SH-SY5Y (cell line): ENCODE results near the gene ZNF282.

Experiments used
- GATA2 ChIP-seq: IDR thresholded peaks from 2 replicates; pipeline ENCODE4 v1.6.1; 2011; ENCODE audit warnings: mild to moderate bottlenecking, low read depth, low read length
- GATA3 ChIP-seq: IDR thresholded peaks from 2 replicates; pipeline ENCODE4 v1.6.1; 2011; ENCODE audit warnings: low read depth, mild to moderate bottlenecking, low read length, moderate library complexity

DNA sequence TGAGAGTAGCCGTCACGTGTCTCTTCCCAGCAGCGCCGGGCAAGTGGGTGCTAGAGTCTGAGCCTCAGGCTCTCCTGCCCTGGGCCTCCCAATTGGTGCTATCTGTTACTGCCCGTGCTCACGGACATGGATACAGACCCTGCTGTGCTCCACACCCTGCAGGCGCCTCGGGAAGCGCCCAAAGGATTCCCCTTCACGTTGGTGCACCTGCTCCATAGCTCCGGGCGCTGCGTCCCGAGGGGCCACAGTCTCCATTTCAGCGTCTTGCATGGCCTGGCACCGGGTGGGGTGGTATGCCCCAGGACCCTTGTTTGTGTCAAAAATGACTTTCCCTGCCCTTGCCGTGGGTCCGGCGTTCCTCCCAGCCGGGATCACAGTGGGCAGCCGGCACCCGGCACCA is 30.3 kb downstream of the ZNF282 start:
- no peak for TF ChIP-seq GATA2
- no peak for TF ChIP-seq GATA3
